A673 (cell line): ENCODE results near the gene RFESD.

ENCODE experiments used
- CTCF ChIP-seq: fragments of 300-800, 200-600 bp; sonication (generic); conservative IDR thresholded peaks from 2 replicates; pipeline ENCODE4 v1.5.1; 2017; ENCODE audit warnings: low read depth, mild to moderate bottlenecking, antibody characterized with exemption, low read length, moderate library complexity, mixed read lengths
- EZH2 ChIP-seq: fragments of 200-600 bp; sonication (generic); IDR thresholded peaks from 2 replicates; pipeline ENCODE4 v1.6.1; 2017; ENCODE audit warnings: borderline replicate concordance, low read depth, mild to moderate bottlenecking, mixed read lengths, antibody characterized with exemption, low read length; ENCODE audit not compliant: poor library complexity, severe bottlenecking

- TF ChIP-seq CTCF (no peak), EZH2 (no peak)
These were observed 46.0 kb upstream of the RFESD start for GRCh38 chr5:95600557-95600956.
